GM23338 (cell line): Measurements from ENCODE around the gene GRK3.
"Not testable (repeated sequence)": the region's sequence is repeated elsewhere in the genome, so short reads cannot be mapped to it uniquely, and the experiment has no call there.

Source experiments
- CREB1 ChIP-seq: fragments of 250-450 bp; sonication (Bioruptor Pico); IDR thresholded peaks from 2 replicates; pipeline ENCODE4 v1.5.0; 2020; ENCODE audit warnings: low read depth, mild to moderate bottlenecking, moderate library complexity
- EZH2 ChIP-seq: fragments of 200-600 bp; sonication (generic); IDR thresholded peaks from one replicate; pipeline ENCODE4 v1.8.0; 2017; ENCODE audit warnings: antibody characterized with exemption, mild to moderate bottlenecking, low read depth; ENCODE audit not compliant: unreplicated experiment
- EZH2phosphoT487 ChIP-seq: fragments of 200-600 bp; sonication (generic); IDR thresholded peaks from one replicate; pipeline ENCODE4 v1.8.1; 2018; ENCODE audit warnings: antibody characterized with exemption; ENCODE audit not compliant: unreplicated experiment
- POLR2AphosphoS5 ChIP-seq: IDR thresholded peaks from 2 replicates; pipeline ENCODE4 v1.6.1; 2016; ENCODE audit warnings: antibody characterized with exemption, low read depth
- TF ChIP-seq, protein P1 (sequence below), 2 experiments: fragments of 200-600 bp in 1 of 2; sonication (generic) in 1 of 2; conservative IDR thresholded peaks; 2 replicates each; pipeline versions ENCODE4 v1.5.1 to v1.6.1; 2016 to 2017; ENCODE audit warnings: antibody characterized with exemption in 2 of 2, low read depth in 2 of 2, mild to moderate bottlenecking in 2 of 2, moderate library complexity in 1 of 2

DNA sequence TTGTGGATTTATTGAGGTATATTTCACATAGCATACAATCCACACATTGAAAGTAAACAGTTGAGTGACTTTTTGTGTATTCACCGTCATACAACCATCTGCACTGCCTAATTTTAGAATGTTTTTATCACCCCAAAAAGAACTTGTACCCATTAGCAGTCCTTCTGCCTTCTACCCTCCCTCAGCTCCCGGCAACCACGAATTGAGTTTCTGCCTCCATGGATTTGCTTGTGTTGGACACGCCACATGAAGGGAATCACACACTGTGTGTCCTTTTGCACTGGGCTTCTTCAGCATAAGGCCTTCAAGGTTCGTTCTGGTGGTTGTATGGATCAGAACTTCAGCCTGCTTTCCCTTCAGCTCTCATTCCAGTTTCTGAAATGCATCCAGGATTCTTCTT lies 41.1 kb downstream of the GRK3 start:
- not testable (repeated sequence) for TF ChIP-seq CREB1 (CRISPR knock-in tag); EZH2; POLR2AphosphoS5; EZH2phosphoT487
- TF ChIP-seq, protein P1, sequence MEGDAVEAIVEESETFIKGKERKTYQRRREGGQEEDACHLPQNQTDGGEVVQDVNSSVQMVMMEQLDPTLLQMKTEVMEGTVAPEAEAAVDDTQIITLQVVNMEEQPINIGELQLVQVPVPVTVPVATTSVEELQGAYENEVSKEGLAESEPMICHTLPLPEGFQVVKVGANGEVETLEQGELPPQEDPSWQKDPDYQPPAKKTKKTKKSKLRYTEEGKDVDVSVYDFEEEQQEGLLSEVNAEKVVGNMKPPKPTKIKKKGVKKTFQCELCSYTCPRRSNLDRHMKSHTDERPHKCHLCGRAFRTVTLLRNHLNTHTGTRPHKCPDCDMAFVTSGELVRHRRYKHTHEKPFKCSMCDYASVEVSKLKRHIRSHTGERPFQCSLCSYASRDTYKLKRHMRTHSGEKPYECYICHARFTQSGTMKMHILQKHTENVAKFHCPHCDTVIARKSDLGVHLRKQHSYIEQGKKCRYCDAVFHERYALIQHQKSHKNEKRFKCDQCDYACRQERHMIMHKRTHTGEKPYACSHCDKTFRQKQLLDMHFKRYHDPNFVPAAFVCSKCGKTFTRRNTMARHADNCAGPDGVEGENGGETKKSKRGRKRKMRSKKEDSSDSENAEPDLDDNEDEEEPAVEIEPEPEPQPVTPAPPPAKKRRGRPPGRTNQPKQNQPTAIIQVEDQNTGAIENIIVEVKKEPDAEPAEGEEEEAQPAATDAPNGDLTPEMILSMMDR (conservative IDR thresholded peaks at IDR 0.05; ENCODE audit: low read depth in 2 of 2) = not testable (repeated sequence)
